ENCODE measurements around the gene MAST4. TPM values are rescaled to one million over a fixed set of nuclear protein-coding genes. Genes with fewer than 3 reads are reported as not detected.

MAST4 gene
- total and polyA plus RNA-seq, 2 of the 8 experiments (the other 6 are each of a cell fraction or from before 2014, with no cell fraction given) = 1.5 to 2.6 TPM

DNA sequence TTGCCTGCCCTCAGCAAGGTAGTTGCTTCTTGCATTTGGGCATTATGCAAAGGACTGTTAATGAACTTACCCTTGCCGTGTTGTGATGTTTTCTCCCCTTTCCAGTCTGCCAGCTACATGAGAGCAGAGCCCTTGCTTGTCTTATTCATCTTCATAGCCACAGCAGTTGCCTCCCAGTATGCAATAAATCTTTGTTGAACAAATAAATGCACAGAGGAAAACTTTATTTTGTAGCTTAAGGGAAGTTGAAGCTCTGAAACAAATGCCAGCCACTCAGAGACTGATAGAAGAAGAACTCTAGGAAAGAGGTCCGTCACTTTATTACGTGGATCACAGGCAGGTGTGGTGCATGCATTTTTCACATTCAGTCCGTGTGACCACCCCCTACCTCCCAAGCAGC lies 19.7 kb downstream of the MAST4 start:
- no peak for DNase-seq (ENCODE audit: low read depth in 1 of 2, low spot score in 2 of 2)
- Histone ChIP-seq H3K56ac (replicated peaks; ENCODE audit: insufficient read length, low read depth, low read length) (no peak overlapping the region), H3K4me1 (replicated peaks in 1 of 4; ENCODE audit: control insufficient read depth in 3 of 4, insufficient read depth in 4 of 4, low read length in 3 of 4) (0 out of 7 replicates have a peak, but pooled peaks cover 0 to 2% (median 0%) of the 10 kb centered on the region in 4 experiments), H3K4me2 (ENCODE audit: insufficient read depth in 1 of 2, low read depth in 2 of 2, low read length in 2 of 2) (no peak overlapping the region), H4K5ac (ENCODE audit: insufficient read length, low read depth, low read length) (no peak overlapping the region), H3K4ac (replicated peaks; ENCODE audit: insufficient read length, low read depth, low read length) (no peak overlapping the region), H3K23ac (ENCODE audit: insufficient read length) (no peak overlapping the region), H3K27me3 (replicated peaks in 1 of 4; ENCODE audit: control insufficient read depth in 3 of 4, extremely low read depth in 1 of 4, insufficient read depth in 3 of 4, low read length in 3 of 4) (no peaks in the 10 kb centered on the region), H2AFZ (ENCODE audit: low read length) (no peak overlapping the region), H2BK120ac (replicated peaks; ENCODE audit: low read depth, low read length) (no peak overlapping the region), H2BK20ac (ENCODE audit: low read length) (no peak overlapping the region), H4K91ac (replicated peaks; ENCODE audit: insufficient read length, low read length) (no peak overlapping the region), H3K18ac (ENCODE audit: extremely low read depth, low read length) (no peak overlapping the region), H3K14ac (ENCODE audit: insufficient read length) (no peak overlapping the region), H3K27ac (ENCODE audit: low read depth, low read length) (no peak overlapping the region), H3K79me1 (ENCODE audit: low read depth, low read length) (no peaks in the 10 kb centered on the region; the same call in 1 of the 2 replicates), H3K23me2 (ENCODE audit: low read depth, low read length) (no peaks in the 10 kb centered on the region), H3K9me3 (ENCODE audit: insufficient read depth in 2 of 2, low read depth in 1 of 2, low read length in 1 of 2) (no peaks in the 10 kb centered on the region), H3K79me2 (ENCODE audit: control insufficient read depth in 1 of 2, insufficient read depth in 2 of 2, low read length in 2 of 2) (no peaks in the 10 kb centered on the region), H3K9ac (replicated peaks in 1 of 4; ENCODE audit: extremely low read depth in 1 of 4, low read depth in 3 of 4, low read length in 3 of 4) (no peak overlapping the region), H4K8ac (ENCODE audit: extremely low read depth, insufficient read depth, low read length) (no peak overlapping the region), H3K4me3 (ENCODE audit: extremely low read depth in 1 of 4, insufficient read depth in 2 of 4, low read depth in 3 of 4, low read length in 4 of 4) (no peak overlapping the region), H2AK5ac (ENCODE audit: low read depth, low read length) (no peak overlapping the region), H2BK15ac (ENCODE audit: low read length) (no peak overlapping the region), H2BK5ac (ENCODE audit: low read depth, low read length) (no peak overlapping the region), H2BK12ac (ENCODE audit: low read depth, low read length) (no peak overlapping the region), H4K20me1 (replicated peaks in 1 of 2; ENCODE audit: control insufficient read depth in 1 of 2, insufficient read depth in 2 of 2, low read length in 2 of 2) (no peaks in the 10 kb centered on the region), H3K36me3 (ENCODE audit: control insufficient read depth in 2 of 4, insufficient read depth in 4 of 4, low read length in 3 of 4) (no peaks in the 10 kb centered on the region)
- no peak for FAIRE-seq
- TF ChIP-seq JUND (IDR thresholded peaks at IDR 0.05; ENCODE audit: low read length) (no peak), ASH2L (IDR thresholded peaks at IDR 0.05; ENCODE audit: low read length) (no peak), EP300 (IDR thresholded peaks at IDR 0.05; ENCODE audit: borderline replicate concordance in 1 of 2, low read depth in 2 of 2, low read length in 2 of 2) (no peak), SIX5 (IDR thresholded peaks at IDR 0.05; ENCODE audit: low read depth, low read length) (no peak), HDAC6 (IDR thresholded peaks at IDR 0.05; ENCODE audit: low read depth, low read length) (no peak)
- 65% methylated on average over 4 of the region's 4 CpGs; no CpG with 5 or more reads in 1 of the 2 experiments for WGBS, 2 experiments (ENCODE audit: extremely low coverage in 1 of 2, insufficient coverage in 1 of 2, insufficient read length in 1 of 2, insufficient replicate concordance in 2 of 2, low coverage in 1 of 2, low lambda C conversion rate in 2 of 2, missing lambda C conversion rate in 1 of 2)
- ChIA-PET POLR2A (ENCODE audit: partially characterized antibody) (interaction anchor here (0.9 kb wide), 1 partner anchor 65 kb away, joined by 3 read pairs; no protein-coding TSS in a partner anchor), CTCF (ENCODE audit: partially characterized antibody) (no interaction called here)

All from H1 (cell line).